HG02970 (cell line): ENCODE results near the gene GDI2.
"Not testable (repeated sequence)": the region's sequence is repeated elsewhere in the genome, so short reads cannot be mapped to it uniquely, and the experiment has no call there.

Experiments
- ATAC-seq: cut with Tn5 transposase; IDR thresholded peaks from one replicate; pipeline ENCODE4 v1.9.1; 2021; ENCODE audit warnings: mild to moderate bottlenecking, moderate library complexity, moderate number of reproducible peaks; ENCODE audit not compliant: unreplicated experiment, low FRiP score

Gene GDI2

GRCh38 chr10:5794236-5794635, 19.0 kb downstream of the GDI2 start:
- no peak for ATAC-seq

- no peak for ATAC-seq
These were observed 23.6 kb downstream of the GDI2 start for GRCh38 chr10:5789626-5790025.

DNA sequence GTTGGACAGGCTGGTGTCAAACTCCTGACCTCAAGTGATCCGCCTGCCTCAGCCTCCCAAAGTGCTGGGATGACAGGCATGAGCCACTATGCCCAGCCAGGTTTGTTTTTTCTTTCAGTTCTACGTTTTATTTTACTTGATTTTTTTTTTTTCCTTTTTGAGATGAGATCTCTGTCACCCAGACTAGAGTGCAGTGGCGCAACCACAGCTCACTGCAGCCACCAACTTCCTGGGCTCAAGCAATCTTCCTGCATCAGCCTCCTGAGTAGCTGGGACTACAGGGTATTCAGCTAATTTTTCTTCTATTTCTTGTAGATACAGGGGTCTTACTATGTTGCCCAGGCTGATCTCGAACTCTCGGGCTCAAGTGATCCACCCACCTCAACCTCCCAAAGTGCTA, 24.3 kb downstream of the GDI2 start:
- no peak for ATAC-seq

DNA sequence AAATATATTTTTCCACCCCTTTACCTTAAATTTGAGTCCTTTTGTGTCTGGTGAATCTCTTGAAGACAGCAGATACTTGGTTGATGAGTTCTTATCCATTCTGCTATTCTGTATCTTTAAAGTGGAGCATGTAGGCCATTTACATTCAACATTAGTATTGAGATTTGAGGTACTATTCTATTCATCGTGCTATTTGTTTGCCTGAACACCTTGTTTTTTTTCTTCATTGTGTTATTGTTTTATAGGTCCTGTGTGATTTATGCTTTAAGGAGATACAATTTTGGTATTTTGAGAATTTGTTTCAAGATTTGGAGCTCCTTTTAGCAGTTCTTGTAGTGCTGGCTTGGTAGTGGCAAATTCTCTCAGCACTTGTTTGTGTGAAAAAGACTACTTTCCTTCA, 29.9 kb downstream of the GDI2 start:
- no peak for ATAC-seq

DNA sequence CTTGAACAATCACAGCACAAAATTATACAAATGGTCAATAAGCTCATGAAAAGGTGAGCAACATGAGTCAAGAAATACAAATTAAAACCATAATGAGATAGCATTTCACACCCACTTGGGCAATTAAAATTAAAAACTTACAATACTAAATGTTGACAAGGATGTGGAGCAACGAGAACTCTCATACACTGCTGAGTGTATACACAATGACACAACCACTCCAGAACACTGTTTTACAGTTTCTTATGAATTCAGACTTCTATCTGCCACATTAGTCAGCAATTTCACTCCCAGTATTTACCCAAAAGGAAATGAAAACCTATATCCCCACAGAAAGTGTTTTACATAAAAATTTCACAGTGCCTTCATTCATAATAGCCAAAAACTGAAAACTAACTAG, 31.1 kb downstream of the GDI2 start:
- ATAC-seq, result no peak

- no peak for ATAC-seq
These were observed 33.5 kb downstream of the GDI2 start for GRCh38 chr10:5779730-5780129.

GRCh38 chr10:5777758-5778157, 35.5 kb downstream of the GDI2 start:
- ATAC-seq, result not testable (repeated sequence)

- no peak for ATAC-seq
These were observed 36.4 kb downstream of the GDI2 start for GRCh38 chr10:5776881-5777197.

GRCh38 chr10:5776136-5776880, 36.9 kb downstream of the GDI2 start:
- ATAC-seq, result no peak

GRCh38 chr10:5775685-5776084, 37.5 kb downstream of the GDI2 start:
- no peak for ATAC-seq

- no peak for ATAC-seq
These were observed 38.1 kb downstream of the GDI2 start for GRCh38 chr10:5774987-5775620.

DNA sequence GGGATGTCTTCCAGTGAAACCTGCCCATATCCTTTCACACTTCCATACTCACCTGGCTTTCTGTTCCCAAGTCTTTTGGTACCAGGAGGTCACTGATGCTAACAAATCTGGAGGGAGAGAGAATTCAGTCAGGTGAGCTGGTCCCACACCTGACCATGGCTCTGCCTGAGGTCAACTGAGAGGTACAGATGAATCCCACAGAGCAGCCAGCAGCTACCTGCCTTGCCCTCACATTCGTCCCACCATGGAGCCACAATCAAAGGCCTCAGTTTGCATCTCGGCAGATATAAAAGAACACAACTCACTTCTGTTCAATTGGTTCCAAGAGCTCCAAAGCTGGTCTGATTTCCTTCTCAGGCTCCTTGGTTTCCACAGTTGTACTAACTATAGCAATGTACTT, 47.0 kb downstream of the GDI2 start:
- no peak for ATAC-seq

DNA sequence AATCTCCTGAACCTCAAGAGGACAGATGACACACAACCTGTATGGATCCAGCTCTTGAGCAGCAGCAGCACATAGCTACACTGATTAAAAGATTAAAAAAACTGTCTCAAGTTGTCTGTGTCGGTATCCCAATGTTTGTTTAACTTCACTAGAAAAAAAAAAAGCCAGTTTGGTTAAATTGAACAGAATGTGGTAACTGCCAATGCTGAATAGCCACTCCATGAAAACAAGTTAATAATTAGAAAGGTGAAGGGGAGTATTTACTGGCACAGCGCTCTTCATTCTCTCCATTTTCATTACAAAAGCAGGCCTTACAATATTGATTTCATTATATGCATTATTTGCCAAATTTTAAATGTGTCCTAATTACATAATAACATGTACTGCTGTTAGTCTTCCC, 47.6 kb downstream of the GDI2 start:
- ATAC-seq, result no peak

GRCh38 chr10:5764422-5765297, 48.6 kb downstream of the GDI2 start:
- ATAC-seq, result no peak

DNA sequence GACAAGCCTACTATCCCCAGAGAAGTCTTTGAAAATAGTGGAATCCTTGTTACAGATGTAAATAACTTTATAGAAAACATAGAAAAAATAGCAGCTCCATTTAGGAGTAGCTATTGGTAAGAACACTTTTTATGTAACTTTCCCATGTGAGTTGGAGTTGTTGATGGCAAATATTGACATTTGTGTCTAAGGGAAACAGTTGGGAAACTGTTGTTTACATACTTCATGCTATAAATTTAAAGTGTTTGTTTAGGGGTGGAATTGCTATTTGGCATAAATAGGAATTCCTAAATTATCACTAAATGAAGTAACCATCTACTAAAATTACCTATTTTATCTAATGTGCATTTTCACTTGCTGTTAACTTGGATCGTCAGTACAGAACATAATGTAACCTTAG, 50.7 kb downstream of the GDI2 start:
- no peak for ATAC-seq

DNA sequence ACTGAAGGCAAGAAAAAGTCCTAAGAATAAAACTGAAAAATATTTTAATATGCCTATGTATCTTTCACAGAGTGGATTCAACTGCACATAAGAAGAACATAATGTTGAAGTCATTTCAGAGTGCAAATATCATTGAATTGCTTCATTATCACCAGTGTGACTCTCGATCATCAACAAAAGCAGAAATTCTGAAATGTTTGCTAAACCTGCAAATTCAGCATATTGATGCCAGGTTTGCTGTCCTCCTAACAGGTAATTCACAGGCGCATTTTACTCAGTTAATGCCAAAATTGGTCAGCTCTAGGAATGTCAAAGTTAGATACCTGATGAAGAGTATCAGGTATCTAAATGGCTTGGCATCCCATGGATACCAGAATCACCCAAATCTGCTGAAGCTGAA, 52.0 kb downstream of the GDI2 start:
- ATAC-seq, result no peak

DNA sequence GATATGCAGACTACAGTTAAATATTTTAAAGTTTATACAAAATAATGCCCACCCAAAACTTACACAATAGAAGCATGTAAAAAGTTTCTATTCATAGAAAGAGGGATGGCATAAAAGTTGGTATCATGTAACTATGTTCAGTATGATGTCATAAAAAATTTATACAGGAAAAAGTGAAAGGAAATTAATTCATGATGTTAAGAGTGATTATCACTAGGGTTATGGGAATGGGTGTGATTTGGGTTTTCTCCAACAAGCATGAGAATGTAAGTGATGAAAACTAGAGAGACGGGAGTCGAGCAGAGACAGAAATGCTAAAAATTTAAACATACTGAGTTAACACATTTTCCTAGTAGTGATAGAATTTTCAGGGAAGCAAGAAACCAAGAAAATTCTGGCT, 52.7 kb downstream of the GDI2 start:
- no peak for ATAC-seq

GRCh38 chr10:5758927-5759326, 54.3 kb downstream of the GDI2 start:
- no peak for ATAC-seq

DNA sequence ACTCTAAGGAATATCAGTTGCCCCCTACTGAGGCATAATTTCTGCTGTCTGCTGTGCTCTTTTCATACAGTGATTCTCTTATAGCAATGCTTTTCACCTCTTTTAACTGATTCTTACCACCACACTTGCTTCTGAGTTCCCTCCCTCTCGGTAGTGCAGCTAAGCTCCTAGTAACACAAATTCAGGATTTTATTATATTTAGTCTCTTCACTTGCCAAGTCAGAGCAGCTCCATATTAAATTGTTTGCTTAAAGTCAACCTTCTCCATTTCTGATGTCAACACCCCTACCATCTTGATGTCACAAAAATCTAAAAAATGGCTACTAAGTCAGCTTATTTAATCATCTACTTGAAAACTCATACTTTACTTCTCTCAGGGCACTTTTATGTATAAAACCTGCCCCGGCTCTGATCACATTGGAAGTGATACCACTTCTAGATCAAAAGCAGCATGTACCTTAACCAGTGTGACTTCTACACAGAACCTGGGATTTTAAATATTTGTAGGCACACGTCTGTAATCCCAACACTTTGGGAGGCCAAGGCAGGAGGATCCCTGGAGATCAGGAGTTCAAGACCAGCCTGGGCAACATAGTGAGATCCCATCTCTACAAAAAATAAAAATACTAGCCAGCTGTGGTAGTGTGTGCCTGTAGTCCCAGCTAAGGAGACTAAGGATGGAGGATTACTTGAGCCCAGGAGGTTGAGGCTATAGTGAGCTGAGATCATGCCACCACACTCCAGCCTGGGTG, 55.3 kb downstream of the GDI2 start:
- ATAC-seq, result no peak

- ATAC-seq, result no peak
These were observed 60.8 kb downstream of the GDI2 start for GRCh38 chr10:5752301-5752871.
